Neural cell (in vitro differentiated cells): ENCODE measurements around the gene ETV3.

Experiments
- EP300 ChIP-seq: fragments of 450-650 bp; conservative IDR thresholded peaks from 2 replicates; pipeline ENCODE4 v1.6.1; 2014; ENCODE audit warnings: antibody characterized with exemption, mild to moderate bottlenecking, moderate library complexity; ENCODE audit not compliant: poor library complexity, severe bottlenecking
- EZH2 ChIP-seq: fragments of 200-600, 300-800 bp; shearing (Covaris generic), sonication (generic); IDR thresholded peaks from 2 replicates; pipeline ENCODE4 v1.6.1; 2014; ENCODE audit warnings: antibody characterized with exemption, low read length, borderline replicate concordance, mild to moderate bottlenecking; ENCODE audit not compliant: insufficient read depth, poor library complexity, severe bottlenecking
- POLR2AphosphoS5 ChIP-seq: IDR thresholded peaks from 2 replicates; pipeline ENCODE4 v1.6.1; 2012
- RAD21 ChIP-seq: fragments of 450-650 bp; conservative IDR thresholded peaks from 2 replicates; pipeline ENCODE4 v1.6.1; 2014; ENCODE audit warnings: antibody characterized with exemption, mild to moderate bottlenecking, moderate library complexity
- SMC3 ChIP-seq: fragments of 450-650 bp; conservative IDR thresholded peaks from 2 replicates; pipeline ENCODE4 v1.6.1; 2014; ENCODE audit warnings: antibody characterized with exemption, mild to moderate bottlenecking, moderate library complexity; ENCODE audit not compliant: poor library complexity
- TAF1 ChIP-seq: IDR thresholded peaks from 2 replicates; pipeline ENCODE4 v1.6.1; 2012; ENCODE audit warnings: low read depth
- TF ChIP-seq, protein P1 (sequence below): fragments of 450-650 bp; IDR thresholded peaks from 2 replicates; pipeline ENCODE4 v1.5.1; 2014; ENCODE audit warnings: antibody characterized with exemption, mild to moderate bottlenecking, moderate library complexity; ENCODE audit not compliant: poor library complexity, severe bottlenecking
- TF ChIP-seq, protein P2 (sequence below): IDR thresholded peaks from 2 replicates; pipeline ENCODE4 v1.6.1; 2012; ENCODE audit warnings: borderline replicate concordance

DNA sequence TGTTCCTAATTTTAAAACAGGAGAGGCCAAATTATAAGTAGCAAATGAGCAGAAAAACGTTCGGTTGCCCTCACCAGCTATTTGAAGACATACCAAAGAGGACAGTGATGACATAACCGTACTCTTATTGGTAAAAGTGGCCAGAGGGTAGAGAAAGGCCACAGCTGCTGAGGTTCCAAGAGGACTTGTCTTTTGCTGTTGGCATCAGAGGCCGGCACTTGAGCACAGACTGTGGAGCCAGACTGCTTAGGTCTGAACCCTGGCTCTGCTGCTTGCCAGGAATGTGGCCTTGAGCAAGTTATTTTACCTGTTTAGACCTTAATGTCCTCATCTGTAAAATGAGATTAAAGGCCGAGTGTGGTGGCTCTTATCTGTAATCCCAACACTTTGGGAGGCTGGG is 53.5 kb downstream of the ETV3 start:
- TF ChIP-seq, protein P1, sequence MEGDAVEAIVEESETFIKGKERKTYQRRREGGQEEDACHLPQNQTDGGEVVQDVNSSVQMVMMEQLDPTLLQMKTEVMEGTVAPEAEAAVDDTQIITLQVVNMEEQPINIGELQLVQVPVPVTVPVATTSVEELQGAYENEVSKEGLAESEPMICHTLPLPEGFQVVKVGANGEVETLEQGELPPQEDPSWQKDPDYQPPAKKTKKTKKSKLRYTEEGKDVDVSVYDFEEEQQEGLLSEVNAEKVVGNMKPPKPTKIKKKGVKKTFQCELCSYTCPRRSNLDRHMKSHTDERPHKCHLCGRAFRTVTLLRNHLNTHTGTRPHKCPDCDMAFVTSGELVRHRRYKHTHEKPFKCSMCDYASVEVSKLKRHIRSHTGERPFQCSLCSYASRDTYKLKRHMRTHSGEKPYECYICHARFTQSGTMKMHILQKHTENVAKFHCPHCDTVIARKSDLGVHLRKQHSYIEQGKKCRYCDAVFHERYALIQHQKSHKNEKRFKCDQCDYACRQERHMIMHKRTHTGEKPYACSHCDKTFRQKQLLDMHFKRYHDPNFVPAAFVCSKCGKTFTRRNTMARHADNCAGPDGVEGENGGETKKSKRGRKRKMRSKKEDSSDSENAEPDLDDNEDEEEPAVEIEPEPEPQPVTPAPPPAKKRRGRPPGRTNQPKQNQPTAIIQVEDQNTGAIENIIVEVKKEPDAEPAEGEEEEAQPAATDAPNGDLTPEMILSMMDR, result no peak
- TF ChIP-seq POLR2AphosphoS5, result no peak
- TF ChIP-seq EZH2, result no peak
- no peak for TF ChIP-seq TAF1
- TF ChIP-seq, protein P2, sequence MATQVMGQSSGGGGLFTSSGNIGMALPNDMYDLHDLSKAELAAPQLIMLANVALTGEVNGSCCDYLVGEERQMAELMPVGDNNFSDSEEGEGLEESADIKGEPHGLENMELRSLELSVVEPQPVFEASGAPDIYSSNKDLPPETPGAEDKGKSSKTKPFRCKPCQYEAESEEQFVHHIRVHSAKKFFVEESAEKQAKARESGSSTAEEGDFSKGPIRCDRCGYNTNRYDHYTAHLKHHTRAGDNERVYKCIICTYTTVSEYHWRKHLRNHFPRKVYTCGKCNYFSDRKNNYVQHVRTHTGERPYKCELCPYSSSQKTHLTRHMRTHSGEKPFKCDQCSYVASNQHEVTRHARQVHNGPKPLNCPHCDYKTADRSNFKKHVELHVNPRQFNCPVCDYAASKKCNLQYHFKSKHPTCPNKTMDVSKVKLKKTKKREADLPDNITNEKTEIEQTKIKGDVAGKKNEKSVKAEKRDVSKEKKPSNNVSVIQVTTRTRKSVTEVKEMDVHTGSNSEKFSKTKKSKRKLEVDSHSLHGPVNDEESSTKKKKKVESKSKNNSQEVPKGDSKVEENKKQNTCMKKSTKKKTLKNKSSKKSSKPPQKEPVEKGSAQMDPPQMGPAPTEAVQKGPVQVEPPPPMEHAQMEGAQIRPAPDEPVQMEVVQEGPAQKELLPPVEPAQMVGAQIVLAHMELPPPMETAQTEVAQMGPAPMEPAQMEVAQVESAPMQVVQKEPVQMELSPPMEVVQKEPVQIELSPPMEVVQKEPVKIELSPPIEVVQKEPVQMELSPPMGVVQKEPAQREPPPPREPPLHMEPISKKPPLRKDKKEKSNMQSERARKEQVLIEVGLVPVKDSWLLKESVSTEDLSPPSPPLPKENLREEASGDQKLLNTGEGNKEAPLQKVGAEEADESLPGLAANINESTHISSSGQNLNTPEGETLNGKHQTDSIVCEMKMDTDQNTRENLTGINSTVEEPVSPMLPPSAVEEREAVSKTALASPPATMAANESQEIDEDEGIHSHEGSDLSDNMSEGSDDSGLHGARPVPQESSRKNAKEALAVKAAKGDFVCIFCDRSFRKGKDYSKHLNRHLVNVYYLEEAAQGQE, result no peak
- TF ChIP-seq EP300, result no peak
- no peak for TF ChIP-seq SMC3
- no peak for TF ChIP-seq RAD21
